Measurements from ENCODE around the gene SPRTN. TPM values are rescaled to one million over a fixed set of nuclear protein-coding genes. Genes with fewer than 3 reads are reported as not detected.

Gene SPRTN
- total RNA-seq, 2 experiments from 2014 or later, result 14.4 to 17.5 TPM

DNA sequence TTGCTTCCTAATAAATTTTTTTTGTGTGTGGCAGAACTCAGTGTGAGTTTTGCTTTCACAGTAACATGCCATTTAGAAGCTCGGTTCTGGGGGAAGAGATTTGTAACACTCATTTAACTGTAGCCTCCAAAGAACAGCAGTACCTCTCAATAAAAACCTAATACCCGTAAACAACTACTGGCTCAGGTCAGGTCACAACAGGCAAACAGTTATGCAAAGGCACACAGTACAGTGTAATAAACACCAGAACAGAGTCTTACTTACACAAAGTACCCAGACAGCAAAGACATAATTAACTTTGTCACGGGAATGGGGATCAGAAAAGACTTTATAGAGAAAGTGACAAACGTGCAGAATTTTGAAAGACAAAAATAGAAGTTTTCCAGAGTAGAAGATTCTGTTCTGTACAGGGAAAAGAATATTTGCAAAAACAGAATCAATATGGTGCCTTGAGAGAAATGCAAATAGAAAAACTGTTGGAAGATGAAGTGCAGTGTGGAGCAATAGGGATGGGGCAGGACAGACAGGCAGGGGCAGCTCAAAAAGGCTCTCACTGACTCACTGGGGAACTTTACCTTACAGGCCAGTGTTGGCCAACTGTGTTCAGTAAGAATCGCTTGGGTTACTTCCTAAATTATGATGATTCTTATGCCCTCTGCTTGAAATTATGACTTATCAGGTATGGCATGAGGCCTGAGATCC is 45.2 kb downstream of the SPRTN start:
- peaks cover 5% of the 10 kb centered on the region for H3K36me3 Mint-ChIP-seq (ENCODE audit: low read depth)
- no peak for ATAC-seq
- no peak for DNase-seq
- no peak overlapping the region for H3K27ac Mint-ChIP-seq
- peaks cover 12% of the 10 kb centered on the region for H3K4me1 Mint-ChIP-seq (ENCODE audit: low read depth)
- CTCF ChIA-PET, result no interaction called here
- no peaks in the 10 kb centered on the region for H3K27me3 Mint-ChIP-seq (ENCODE audit: low read depth)
- no peak overlapping the region for H3K4me3 Mint-ChIP-seq
- POLR2A ChIA-PET, result no interaction called here
- H3K9me3 Mint-ChIP-seq (ENCODE audit: insufficient read depth), result no peaks in the 10 kb centered on the region

DNA sequence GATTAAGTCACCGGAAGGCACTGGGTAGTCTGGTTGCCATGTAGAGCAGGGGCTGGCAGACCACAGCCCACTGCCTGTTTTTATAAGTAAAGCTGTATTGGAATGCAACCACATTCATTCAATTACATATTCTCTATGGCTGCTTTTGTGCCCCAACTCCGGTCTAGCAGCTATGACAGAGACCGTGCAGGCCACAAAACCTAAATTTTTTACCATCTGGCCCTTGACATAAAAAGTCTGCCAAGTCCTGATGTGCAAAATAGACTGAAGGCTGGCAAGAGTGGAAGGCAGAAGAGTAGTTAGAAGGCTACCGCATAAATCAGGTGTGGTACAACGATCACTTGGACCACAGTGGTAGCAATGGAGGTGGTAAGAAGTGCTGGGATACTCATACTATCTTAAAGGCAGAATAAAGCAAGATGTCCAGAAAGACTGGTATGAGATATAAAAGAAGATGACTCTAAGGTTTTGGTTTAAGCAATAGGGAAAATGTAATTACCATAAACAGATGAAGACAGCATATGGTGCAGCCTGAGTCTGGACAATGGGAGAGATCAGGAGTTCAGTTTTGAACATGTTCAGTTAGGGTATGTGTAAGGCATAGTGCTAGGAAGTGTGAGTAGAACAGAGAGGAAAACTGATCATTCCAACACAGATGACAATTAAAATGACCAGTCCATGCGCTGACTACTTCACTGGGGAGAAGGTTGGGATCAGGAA is 46.8 kb downstream of the SPRTN start:
- CTCF ChIA-PET, result interaction anchor here (0.6 kb wide), 1 partner anchor 77 kb away, joined by 3 read pairs; no protein-coding TSS in a partner anchor
- H3K9me3 Mint-ChIP-seq (ENCODE audit: insufficient read depth), result no peaks in the 10 kb centered on the region
- H3K4me1 Mint-ChIP-seq (ENCODE audit: low read depth), result peaks cover 13% of the 10 kb centered on the region
- POLR2A ChIA-PET, result no interaction called here
- H3K27me3 Mint-ChIP-seq (ENCODE audit: low read depth), result no peaks in the 10 kb centered on the region
- no peak overlapping the region for H3K27ac Mint-ChIP-seq
- DNase-seq (no peak), ATAC-seq (no peak)
- H3K4me3 Mint-ChIP-seq, result no peak overlapping the region
- H3K36me3 Mint-ChIP-seq (ENCODE audit: low read depth), result peaks cover 5% of the 10 kb centered on the region

DNA sequence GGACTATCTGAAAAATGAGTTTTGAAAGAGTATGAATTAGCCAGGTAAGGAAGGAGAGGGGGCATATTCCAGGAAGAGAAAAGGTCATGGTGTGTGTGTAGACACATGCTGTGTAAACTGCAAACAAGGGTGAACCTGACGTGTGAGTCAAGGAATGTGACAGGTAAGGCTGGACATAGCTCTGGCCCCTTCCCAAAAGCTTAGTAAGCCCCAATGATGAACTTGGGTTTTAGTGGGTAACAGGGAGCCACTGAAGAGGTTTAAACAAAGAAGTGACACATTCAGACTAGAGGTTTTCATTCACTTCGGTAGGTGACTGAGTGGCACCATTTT is 47.3 kb downstream of the SPRTN start:
- Mint-ChIP-seq H3K4me3 (no peak overlapping the region), H3K27ac (no peak overlapping the region), H3K27me3 (ENCODE audit: low read depth) (no peaks in the 10 kb centered on the region), H3K36me3 (ENCODE audit: low read depth) (peaks cover 11% of the 10 kb centered on the region), H3K4me1 (ENCODE audit: low read depth) (peaks cover 19% of the 10 kb centered on the region), H3K9me3 (ENCODE audit: insufficient read depth) (no peaks in the 10 kb centered on the region)
- ATAC-seq (no peak), DNase-seq (no peak)
- ChIA-PET CTCF (interaction anchor here (0.6 kb wide), 1 partner anchor 143 kb away, joined by 3 read pairs; no protein-coding TSS in a partner anchor), POLR2A (no interaction called here)

DNA sequence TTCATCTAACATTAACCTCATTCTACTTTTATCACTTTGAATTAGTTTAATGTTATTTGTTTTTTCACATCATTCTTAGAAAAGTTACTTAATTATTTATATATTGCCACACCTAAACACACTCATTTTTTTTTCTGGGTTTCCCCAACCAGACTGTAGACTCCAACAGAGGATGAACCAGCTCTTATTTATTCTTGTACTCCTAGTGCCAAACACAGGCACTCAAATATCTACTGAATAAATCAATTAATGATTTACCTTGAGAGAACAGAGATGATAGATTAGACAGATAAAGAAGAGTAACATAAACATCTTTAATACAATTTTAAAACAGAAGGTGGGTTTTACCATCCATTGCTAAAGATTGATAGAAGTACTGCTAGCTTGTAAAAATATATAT is 48.4 kb downstream of the SPRTN start:
- ATAC-seq (no peak), DNase-seq (no peak)
- H3K9me3 Mint-ChIP-seq (ENCODE audit: insufficient read depth), result no peaks in the 10 kb centered on the region
- H3K36me3 Mint-ChIP-seq (ENCODE audit: low read depth), result peaks cover 13% of the 10 kb centered on the region
- no peak overlapping the region for H3K4me3 Mint-ChIP-seq
- peaks cover 23% of the 10 kb centered on the region for H3K4me1 Mint-ChIP-seq (ENCODE audit: low read depth)
- ChIA-PET POLR2A (interaction anchor here (0.7 kb wide), 1 partner anchor 10 kb away, joined by 3 read pairs; no protein-coding TSS in a partner anchor), CTCF (no interaction called here)
- no peaks in the 10 kb centered on the region for H3K27me3 Mint-ChIP-seq (ENCODE audit: low read depth)
- H3K27ac Mint-ChIP-seq, result no peak overlapping the region

DNA sequence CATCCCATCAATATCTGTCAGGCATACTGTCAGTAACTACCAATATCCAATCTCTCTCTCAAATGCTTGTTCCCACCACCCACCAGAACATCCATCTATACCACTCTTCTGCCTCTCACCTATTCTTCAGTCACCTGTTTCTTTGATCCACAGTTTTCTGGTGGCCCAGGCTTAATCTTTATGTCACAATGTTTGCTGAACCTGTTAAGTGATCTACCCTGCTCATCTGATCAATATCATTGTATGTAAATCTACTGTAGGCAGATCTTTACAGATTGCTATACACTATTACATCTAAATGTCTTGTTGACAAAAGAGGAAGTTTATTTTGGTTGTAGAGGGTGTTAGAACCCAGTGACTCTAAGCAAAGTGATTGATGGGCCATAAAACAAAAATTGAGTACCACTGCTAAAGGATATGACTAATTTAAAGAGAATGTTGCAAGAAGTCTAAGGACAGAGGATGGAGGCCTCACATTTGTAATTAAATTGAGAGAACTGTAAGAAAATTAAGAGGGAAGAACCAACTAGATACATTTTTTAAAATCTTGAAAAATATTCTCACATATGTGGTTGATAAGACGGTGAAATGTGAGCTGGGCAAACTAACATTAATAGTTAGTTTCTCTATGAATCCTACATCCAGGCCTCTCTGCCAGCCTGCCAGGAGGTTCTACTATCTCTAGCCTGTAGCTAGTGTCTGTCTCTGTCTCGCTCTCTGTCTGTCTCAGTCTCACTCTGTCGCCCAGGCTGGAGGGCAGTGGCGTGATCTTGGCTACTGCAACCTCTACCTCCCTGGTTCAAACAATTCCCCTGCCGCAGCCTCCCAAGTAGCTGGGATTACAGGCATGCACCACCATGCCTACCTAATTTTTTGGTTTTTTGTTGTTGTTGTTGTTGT is 49.9 kb downstream of the SPRTN start:
- Mint-ChIP-seq H3K36me3 (ENCODE audit: low read depth) (peaks cover 17% of the 10 kb centered on the region), H3K4me1 (ENCODE audit: low read depth) (peaks cover 23% of the 10 kb centered on the region), H3K4me3 (no peak overlapping the region), H3K27ac (peak overlapping the region; percentile 15), H3K27me3 (ENCODE audit: low read depth) (no peaks in the 10 kb centered on the region), H3K9me3 (ENCODE audit: insufficient read depth) (no peaks in the 10 kb centered on the region)
- POLR2A ChIA-PET, result no interaction called here
- no peak for DNase-seq
- no peak for ATAC-seq
- CTCF ChIA-PET, result interaction anchor here (1.5 kb wide), 1 partner anchor 10 kb away, joined by 4 read pairs; no protein-coding TSS in a partner anchor

DNA sequence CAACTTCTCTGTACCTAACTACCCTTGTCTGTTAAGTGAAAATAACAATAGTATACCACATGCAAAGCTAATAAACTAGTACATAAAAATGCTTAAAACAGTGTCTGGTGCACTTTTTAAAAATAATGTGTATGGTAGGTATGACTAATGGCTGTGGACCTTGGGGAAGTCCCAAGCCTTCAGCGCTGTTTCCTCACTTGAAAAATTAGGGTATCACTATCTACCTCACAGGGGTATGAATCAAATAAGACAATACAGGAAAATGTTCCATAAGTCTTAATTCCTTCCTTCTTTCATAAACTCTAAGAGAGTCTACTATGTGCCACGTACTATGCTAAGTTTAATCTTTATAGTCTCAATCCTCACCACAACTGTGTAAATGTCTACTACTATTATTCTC is 52.0 kb downstream of the SPRTN start:
- ATAC-seq, result no peak
- H3K27me3 Mint-ChIP-seq (ENCODE audit: low read depth), result no peaks in the 10 kb centered on the region
- peaks cover 25% of the 10 kb centered on the region for H3K4me1 Mint-ChIP-seq (ENCODE audit: low read depth)
- ChIA-PET CTCF (interaction anchor here (1.3 to 1.4 kb wide), 2 partner anchors 9 to 32 kb away, joined by 3 read pairs; partner anchors contain the start of gene EGLN1), POLR2A (interaction anchor here (0.5 kb wide), 1 partner anchor 26 kb away, joined by 7 read pairs; no protein-coding TSS in a partner anchor)
- H3K4me3 Mint-ChIP-seq, result no peak overlapping the region
- peaks cover 19% of the 10 kb centered on the region for H3K36me3 Mint-ChIP-seq (ENCODE audit: low read depth)
- H3K27ac Mint-ChIP-seq, result no peak overlapping the region
- no peak for DNase-seq
- H3K9me3 Mint-ChIP-seq (ENCODE audit: insufficient read depth), result no peaks in the 10 kb centered on the region

DNA sequence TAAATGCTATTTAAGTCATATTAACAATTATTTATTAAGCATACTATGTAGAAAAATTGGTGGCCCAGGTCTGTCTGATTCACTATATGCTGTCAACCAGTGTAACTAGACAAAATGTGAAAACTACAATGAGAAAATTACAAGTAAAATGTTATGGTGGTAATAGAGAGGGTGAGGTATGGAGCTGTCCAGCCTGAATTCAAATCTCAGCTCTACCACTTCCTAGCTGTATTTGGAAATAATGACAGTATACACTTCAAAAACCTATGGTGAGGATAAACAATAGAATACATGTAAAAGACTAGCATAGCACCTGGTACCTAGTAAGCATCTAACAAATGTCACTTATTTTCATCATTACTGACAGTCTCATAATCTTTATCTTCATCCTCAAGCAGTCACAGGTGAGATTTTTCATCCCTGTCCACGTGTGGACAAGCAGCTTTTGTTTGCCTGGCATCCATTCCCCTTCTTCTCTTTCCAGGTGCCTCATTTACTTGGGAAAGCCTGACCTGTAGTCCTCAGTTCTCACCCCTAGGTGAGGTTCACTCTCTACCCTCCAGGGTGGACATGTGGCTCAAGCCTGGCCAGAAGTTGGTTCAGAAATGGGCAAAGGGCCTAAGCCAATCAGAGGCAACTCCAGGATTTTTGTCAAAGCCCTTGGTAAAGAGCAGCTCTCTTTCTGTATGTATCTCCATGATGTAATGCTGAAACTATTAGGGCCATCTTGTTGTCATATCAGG is 54.5 kb downstream of the SPRTN start:
- CTCF ChIA-PET, result interaction anchor here (1.1 to 1.5 kb wide), 4 partner anchors 17 to 55 kb away, joined by 3 read pairs; partner anchors contain the start of gene EXOC8
- POLR2A ChIA-PET, result no interaction called here
- H3K4me3 Mint-ChIP-seq, result no peak overlapping the region
- no peak overlapping the region for H3K27ac Mint-ChIP-seq
- DNase-seq, result no peak
- no peaks in the 10 kb centered on the region for H3K27me3 Mint-ChIP-seq (ENCODE audit: low read depth)
- H3K36me3 Mint-ChIP-seq (ENCODE audit: low read depth), result peaks cover 21% of the 10 kb centered on the region
- ATAC-seq, result no peak
- H3K4me1 Mint-ChIP-seq (ENCODE audit: low read depth), result peaks cover 29% of the 10 kb centered on the region
- no peaks in the 10 kb centered on the region for H3K9me3 Mint-ChIP-seq (ENCODE audit: insufficient read depth)

DNA sequence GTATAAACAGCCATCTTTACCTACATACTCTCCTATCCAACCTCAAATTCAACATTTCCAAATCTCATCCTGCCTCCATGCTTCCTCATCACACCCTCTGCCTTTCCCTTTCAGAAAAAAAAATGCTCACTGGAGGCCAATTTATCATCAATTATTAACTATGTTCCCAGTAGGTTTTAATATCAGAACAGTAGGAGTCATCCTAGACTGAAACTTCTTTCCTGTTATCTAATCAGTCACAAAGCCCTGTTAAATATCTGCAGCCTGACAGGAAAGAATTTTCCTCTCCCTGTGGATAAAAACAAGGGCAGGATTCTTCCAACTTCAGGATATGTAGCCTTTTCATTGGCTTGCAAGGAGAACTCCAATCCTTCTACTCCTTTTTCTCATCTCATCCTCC is 55.6 kb downstream of the SPRTN start:
- POLR2A ChIA-PET, result no interaction called here
- Mint-ChIP-seq H3K27me3 (ENCODE audit: low read depth) (no peaks in the 10 kb centered on the region), H3K4me1 (ENCODE audit: low read depth) (peaks cover 21% of the 10 kb centered on the region), H3K27ac (no peak overlapping the region), H3K36me3 (ENCODE audit: low read depth) (peaks cover 17% of the 10 kb centered on the region), H3K9me3 (ENCODE audit: insufficient read depth) (no peaks in the 10 kb centered on the region), H3K4me3 (no peak overlapping the region)
- no peak for ATAC-seq
- CTCF ChIA-PET, result interaction anchor here (0.6 to 1.2 kb wide), 4 partner anchors 19 to 56 kb away, joined by 3 read pairs; partner anchors contain the start of gene EXOC8
- no peak for DNase-seq

DNA sequence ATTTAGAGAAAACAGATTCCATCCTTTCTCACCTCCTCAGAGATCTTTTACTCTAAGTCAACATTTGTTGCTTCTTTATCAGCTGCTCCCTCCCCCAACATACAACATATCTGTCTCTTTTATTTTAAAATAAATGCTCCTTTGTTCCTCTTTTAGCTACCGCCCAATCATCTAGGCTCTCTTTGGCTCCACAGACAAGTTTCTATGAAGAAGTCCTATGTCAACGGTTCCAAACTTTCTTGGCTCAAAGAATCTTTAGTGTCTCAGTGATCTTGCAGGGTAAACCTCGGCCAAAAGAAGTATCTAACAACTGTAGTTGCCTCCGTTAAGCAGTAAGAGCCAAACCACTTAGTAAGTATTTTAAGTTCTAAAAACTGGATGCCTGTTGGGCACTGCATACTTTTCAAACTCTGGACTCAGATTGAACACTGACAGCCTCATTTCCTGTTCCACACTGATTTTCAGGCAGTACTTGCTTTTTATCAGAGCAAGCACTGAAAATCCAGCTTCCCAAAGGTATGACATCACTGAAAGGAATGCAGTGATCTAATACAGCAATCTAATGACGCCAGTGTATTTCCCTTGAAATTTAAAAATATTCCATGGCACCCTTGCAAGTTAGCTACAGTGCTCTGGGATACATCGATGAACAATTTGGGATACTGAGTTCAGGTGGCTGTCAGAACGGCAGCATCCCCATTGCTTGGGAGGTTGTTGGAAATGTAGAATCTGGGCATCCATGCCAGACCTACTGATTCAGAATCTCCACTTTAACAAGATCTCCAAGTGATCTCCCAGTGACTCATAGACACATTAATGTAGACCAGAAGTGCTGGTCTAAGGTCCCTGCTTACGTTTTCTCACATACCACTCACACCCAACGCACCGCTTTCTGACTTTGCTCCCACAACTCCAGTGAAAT is 57.2 kb downstream of the SPRTN start:
- POLR2A ChIA-PET, result no interaction called here
- H3K36me3 Mint-ChIP-seq (ENCODE audit: low read depth), result peaks cover 11% of the 10 kb centered on the region
- H3K27ac Mint-ChIP-seq, result no peak overlapping the region
- CTCF ChIA-PET, result no interaction called here
- peaks cover 11% of the 10 kb centered on the region for H3K4me1 Mint-ChIP-seq (ENCODE audit: low read depth)
- ATAC-seq (no peak), DNase-seq (no peak)
- H3K27me3 Mint-ChIP-seq (ENCODE audit: low read depth), result no peaks in the 10 kb centered on the region
- H3K9me3 Mint-ChIP-seq (ENCODE audit: insufficient read depth), result no peaks in the 10 kb centered on the region
- H3K4me3 Mint-ChIP-seq, result no peak overlapping the region

DNA sequence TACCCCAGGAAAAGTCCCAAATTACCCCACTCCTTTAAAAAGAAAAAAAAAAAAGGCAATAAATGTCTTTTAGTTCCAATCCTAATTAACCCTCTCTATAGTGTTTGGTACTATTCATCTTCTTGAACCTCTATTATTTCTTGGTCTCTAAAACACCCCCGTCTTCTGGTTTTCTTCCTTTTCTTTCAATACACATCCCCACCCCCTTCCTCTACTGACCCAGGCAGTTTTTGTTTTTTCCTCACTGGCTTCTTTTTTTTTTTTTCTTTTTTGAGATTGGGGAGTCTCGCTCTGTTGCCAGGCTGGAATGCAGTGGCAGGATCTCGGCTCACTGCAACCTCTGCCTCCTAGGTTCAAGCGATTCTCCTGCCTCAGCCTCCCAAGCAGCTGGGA is 57.9 kb downstream of the SPRTN start:
- H3K36me3 Mint-ChIP-seq (ENCODE audit: low read depth), result peaks cover 11% of the 10 kb centered on the region
- no peak for DNase-seq
- no peak for ATAC-seq
- no peaks in the 10 kb centered on the region for H3K9me3 Mint-ChIP-seq (ENCODE audit: insufficient read depth)
- POLR2A ChIA-PET, result no interaction called here
- no peak overlapping the region for H3K4me3 Mint-ChIP-seq
- no peak overlapping the region for H3K27ac Mint-ChIP-seq
- peaks cover 8% of the 10 kb centered on the region for H3K4me1 Mint-ChIP-seq (ENCODE audit: low read depth)
- CTCF ChIA-PET, result no interaction called here
- no peaks in the 10 kb centered on the region for H3K27me3 Mint-ChIP-seq (ENCODE audit: low read depth)

Data from activated CD8-positive, alpha-beta T cell treated with anti-CD3 and anti-CD28 coated beads, Interleukin-2, amount 10 ng/mL, durations not matched to agents 7 days and 5 days (primary cell).